GM18868 (cell line): ENCODE results near the gene PROK2.
A peak's percentile ranks its signal among the peaks of the same experiment; 100 is the strongest.

Experiments used
- ATAC-seq: cut with Tn5 transposase; IDR thresholded peaks from one replicate; pipeline ENCODE4 v1.9.1; 2021; ENCODE audit warnings: mild to moderate bottlenecking, moderate library complexity; ENCODE audit not compliant: unreplicated experiment

PROK2 gene

GRCh38 chr3:71751602-71752001, 33.3 kb downstream of the PROK2 start:
- no peak for ATAC-seq

- ATAC-seq = no peak
These were observed 40.2 kb downstream of the PROK2 start for GRCh38 chr3:71744738-71745137.

DNA sequence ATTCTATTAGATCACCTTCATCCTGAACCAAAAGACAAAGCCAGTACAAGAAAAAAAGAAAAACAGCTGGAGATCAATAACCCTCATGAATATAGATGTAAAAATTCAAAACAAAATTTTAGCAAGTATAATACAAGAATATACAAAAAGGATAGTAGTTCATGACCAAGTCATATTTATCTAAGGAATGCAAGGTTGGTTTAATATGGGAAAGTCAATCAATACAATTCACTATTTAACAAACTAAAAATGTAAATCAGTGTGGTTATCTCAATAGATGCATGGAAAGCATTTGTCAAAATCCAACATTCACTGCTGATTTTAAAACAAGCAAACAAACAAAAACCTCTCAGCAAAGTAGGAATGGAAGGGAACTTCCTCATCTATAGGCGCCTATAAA, 42.3 kb downstream of the PROK2 start:
- ATAC-seq = no peak

- no peak for ATAC-seq
These were observed 50.1 kb downstream of the PROK2 start for GRCh38 chr3:71734881-71735280.

- no peak for ATAC-seq
These were observed 51.6 kb downstream of the PROK2 start for GRCh38 chr3:71733319-71733718.

DNA sequence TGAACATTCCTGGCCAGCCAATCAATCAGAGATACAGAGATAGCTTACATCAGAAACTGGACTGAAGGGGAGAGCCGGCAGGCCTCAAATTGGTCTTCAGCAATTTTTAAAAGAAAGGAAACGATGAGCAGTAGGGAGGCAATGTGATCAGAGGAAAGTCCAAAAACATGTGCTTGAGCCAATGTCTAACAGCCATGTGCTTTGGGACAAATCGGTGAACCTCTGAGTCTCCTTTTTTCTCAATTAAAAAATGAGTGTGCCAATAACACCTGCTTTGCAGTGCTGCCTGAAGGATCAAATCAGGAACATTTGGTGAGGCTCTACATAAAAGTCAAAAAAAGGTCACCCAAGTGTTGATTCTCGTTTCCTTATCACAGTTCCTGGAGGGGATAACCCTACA, 52.3 kb downstream of the PROK2 start:
- ATAC-seq = no peak

- no peak for ATAC-seq
These were observed 56.2 kb downstream of the PROK2 start for GRCh38 chr3:71728632-71729342.

GRCh38 chr3:71726146-71726545, 58.8 kb downstream of the PROK2 start:
- ATAC-seq = no peak

- ATAC-seq = peak; percentile 57
These were observed 59.5 kb downstream of the PROK2 start, which contains the start of gene EIF4E3 for GRCh38 chr3:71725271-71725991. Gene EIF4E3 (minus strand): TSS chr3:71725402. CDS start chr3:71725367, 35 bp downstream.

GRCh38 chr3:71724584-71725270, 60.2 kb downstream of the PROK2 start:
- ATAC-seq = peak; percentile 41

GRCh38 chr3:71724171-71724453, 60.8 kb downstream of the PROK2 start:
- ATAC-seq = no peak

DNA sequence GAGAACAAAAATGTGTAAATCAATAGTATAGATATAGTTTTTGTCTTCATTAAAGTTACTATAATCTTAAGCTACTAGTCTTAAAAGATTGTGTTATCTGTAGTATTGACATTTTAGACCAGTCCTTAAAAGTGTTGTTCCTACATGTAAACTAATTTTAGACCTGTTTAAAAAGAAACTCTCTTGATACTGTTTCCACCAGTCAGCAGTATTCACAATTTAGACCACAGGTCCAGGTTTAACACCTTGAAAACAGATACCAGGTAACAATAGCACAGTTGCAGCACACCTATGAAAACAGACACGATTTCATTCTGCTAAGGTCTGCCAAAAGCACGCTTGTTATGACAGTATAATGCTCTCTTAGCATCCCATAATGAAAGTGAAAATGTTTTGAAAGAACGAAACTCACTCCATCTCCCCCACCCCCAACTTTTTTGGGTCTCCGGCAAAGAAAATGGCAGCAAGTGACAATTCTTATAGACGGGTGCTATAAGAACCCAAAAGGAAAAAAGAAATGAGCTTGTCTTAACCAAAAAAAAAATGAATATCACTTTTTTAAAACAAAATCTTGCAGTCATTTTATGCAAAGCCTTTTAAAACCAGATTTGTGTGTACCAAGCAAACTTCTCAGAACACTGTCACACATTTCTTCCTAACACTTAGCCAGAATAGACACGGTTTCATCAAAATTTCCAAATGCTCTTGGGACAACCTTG, 61.3 kb downstream of the PROK2 start:
- peak; percentile 51 for ATAC-seq

DNA sequence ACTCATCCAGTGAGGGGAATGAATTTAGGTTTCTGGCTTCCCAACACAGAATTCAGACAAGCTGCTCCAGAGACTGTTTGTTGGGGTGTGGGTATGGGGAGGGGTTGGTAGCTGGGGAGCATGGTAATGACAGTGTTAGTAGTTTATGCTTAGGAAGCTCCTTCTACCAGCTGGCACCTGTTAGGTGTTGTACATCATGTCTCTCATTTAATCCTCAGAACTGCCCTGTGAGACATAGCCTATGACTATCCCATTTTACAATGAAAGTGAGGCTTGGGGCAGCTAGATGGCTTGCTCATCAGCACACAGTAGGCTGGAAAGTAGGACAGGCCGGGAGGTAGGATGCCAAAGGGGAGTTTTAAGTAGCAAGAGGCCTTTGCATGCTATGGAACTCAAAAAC, 62.3 kb downstream of the PROK2 start:
- ATAC-seq = no peak
